Erythroblast (primary cell): ENCODE measurements around the gene FBXW4.

Experiments used
- GATA1 ChIP-seq: IDR thresholded peaks from 2 replicates; pipeline ENCODE4 v1.6.1; 2011; ENCODE audit warnings: low read depth, mild to moderate bottlenecking, control low read depth, low read length, moderate library complexity
- POLR2A ChIP-seq: IDR thresholded peaks from 2 replicates; pipeline ENCODE4 v1.6.1; 2011; ENCODE audit warnings: mild to moderate bottlenecking, low read length

DNA sequence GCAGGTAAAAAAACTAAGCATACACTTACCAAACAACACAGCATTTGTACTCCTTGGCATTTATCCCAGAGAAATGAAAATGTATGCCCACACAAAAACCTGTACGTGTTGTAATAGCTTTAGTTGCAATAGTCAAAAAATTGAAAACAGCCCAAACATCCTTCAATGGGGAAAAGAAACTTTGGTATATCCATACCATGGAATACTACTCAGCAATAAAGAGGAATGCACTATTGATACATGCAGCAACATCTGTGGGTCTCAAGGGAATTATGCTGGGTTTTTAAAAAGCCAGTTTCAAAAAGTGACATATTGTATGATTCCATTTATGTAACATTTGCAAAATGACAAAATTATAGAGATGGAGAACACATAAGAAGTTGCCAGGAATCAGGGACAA is 71.4 kb downstream of the FBXW4 start:
- no peak for TF ChIP-seq POLR2A
- TF ChIP-seq GATA1, result no peak
